Stimulated activated CD4-positive, alpha-beta T cell treated with anti-CD3 and anti-CD28 coated beads, Interleukin-12 subunit alpha, Interleukin-12 subunit beta, amount 100 ng/mL, for 4 hours (primary cell): ENCODE results near the gene MED13L.
"Not testable (repeated sequence)": the region's sequence is repeated elsewhere in the genome, so short reads cannot be mapped to it uniquely, and the experiment has no call there.

Experiments used
- DNase-seq: peaks from one replicate; pipeline ENCODE4 v3.0.0-alpha.2; 2020

Gene MED13L

GRCh38 chr12:116302166-116303058, 24.9 kb upstream of the MED13L start:
- no peak for DNase-seq

- no peak for DNase-seq
Measured at GRCh38 chr12:116301621-116302020, 24.1 kb upstream of the MED13L start.

- no peak for DNase-seq
Measured at GRCh38 chr12:116299665-116300328, 22.3 kb upstream of the MED13L start.

GRCh38 chr12:116299064-116299463, 21.6 kb upstream of the MED13L start:
- no peak for DNase-seq

GRCh38 chr12:116298578-116298977, 21.1 kb upstream of the MED13L start:
- no peak for DNase-seq

GRCh38 chr12:116297224-116297834, 19.8 kb upstream of the MED13L start:
- no peak for DNase-seq

- DNase-seq, result no peak
Measured at GRCh38 chr12:116295327-116296263, 18.1 kb upstream of the MED13L start.

- no peak for DNase-seq
Measured at GRCh38 chr12:116294454-116295165, 17.1 kb upstream of the MED13L start.

- DNase-seq, result no peak
Measured at GRCh38 chr12:116293687-116294453, 16.4 kb upstream of the MED13L start.

GRCh38 chr12:116291218-116291617, 13.7 kb upstream of the MED13L start:
- no peak for DNase-seq

GRCh38 chr12:116288735-116289134, 11.2 kb upstream of the MED13L start:
- no peak for DNase-seq

- no peak for DNase-seq
Measured at GRCh38 chr12:116287842-116288301, 10.4 kb upstream of the MED13L start.

GRCh38 chr12:116284396-116284795, 6.9 kb upstream of the MED13L start:
- DNase-seq, result no peak

- not testable (repeated sequence) for DNase-seq
Measured at GRCh38 chr12:116283881-116284280, 6.4 kb upstream of the MED13L start.

- DNase-seq, result no peak
Measured at GRCh38 chr12:116282371-116283286, 5.1 kb upstream of the MED13L start.

- DNase-seq, result no peak
Measured at GRCh38 chr12:116280595-116281290, 3.2 kb upstream of the MED13L start.

GRCh38 chr12:116278667-116279066, 1.2 kb upstream of the MED13L start:
- DNase-seq, result no peak

- no peak for DNase-seq
Measured at GRCh38 chr12:116278279-116278626, 760 bp upstream of the MED13L start.
